Measurements from ENCODE around the gene DDX54.

Gene DDX54

GRCh38 chr12:113161415-113162016 lies 23.8 kb downstream of the DDX54 start:
- H3K4me3 ChIP-seq (ENCODE audit: low read depth, low read length) = no peak overlapping the region
- no peak for DNase-seq (ENCODE audit: low read depth)
- no peak for TF ChIP-seq CTCF (IDR thresholded peaks at IDR 0.05; ENCODE audit: control insufficient read depth, extremely low read depth, insufficient read depth)

DNA sequence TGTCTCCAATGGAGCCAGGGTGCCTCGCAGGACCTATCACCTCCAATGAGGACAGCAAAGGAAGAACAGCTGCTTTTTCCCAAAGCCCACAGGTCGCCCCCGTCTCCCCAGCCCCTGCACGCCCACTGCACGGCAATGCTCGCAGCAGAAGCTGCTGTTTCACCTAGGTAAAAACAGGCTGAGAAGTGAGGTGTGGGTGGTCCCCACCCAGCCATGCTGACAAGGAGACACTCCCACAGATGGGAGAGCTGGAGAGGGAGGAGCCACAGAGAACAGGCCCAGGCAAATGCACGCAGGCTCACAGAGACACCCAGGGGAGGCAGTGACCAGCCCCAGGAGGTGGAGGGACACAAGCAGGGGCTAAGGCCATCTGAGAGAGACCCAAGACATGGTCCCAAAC lies 25.3 kb downstream of the DDX54 start:
- no peak for DNase-seq (ENCODE audit: low read depth)
- no peak for TF ChIP-seq CTCF (IDR thresholded peaks at IDR 0.05; ENCODE audit: control insufficient read depth, extremely low read depth, insufficient read depth)

DNA sequence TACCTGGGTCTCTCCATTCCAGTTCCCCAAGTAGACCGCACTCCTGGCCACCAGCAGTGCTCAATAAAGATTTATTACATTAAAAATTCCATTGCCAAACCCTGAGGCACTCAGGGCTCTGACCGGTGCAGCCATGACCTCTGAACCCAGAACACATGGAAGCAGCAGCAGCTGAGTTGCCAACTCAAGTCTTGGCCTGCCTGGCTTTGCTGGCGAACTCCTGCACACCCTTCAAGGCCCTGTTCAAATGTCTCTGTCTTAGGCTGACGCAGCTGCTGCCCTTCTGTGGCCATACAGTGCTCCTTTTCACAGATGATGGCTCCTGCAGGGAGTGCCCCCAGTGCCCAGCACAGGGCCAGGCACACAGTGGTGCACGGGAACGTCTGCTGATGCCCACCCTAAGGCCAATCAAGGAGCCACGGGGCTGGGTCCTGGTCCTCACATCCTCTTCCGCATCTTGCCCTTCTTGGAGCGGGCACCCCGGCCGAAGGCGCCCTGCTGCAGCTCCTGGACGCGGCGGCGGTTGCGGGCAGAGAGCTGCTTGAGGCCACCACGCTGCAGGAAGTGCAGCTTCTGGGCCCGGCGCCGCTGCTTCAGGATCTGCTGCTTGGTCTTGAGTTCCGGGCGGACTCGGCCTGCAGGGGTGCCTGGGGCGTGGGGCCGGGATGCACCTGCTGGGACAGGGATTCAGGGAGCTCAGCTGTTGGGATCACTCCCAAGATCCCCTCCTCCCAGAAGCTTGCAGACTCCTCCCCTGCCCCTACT lies 26.7 kb downstream of the DDX54 start:
- no peak for TF ChIP-seq CTCF (IDR thresholded peaks at IDR 0.05; ENCODE audit: control insufficient read depth, extremely low read depth, insufficient read depth)
- H3K4me3 ChIP-seq (ENCODE audit: low read depth, low read length) = no peak overlapping the region
- DNase-seq (ENCODE audit: low read depth) = no peak

More for the DNA sequence above, 25.3 kb downstream of the DDX54 start:
- no peak overlapping the region for H3K4me3 ChIP-seq (ENCODE audit: low read depth, low read length)

GRCh38 chr12:113157218-113157859 lies 27.9 kb downstream of the DDX54 start:
- DNase-seq (ENCODE audit: low read depth) = no peak
- TF ChIP-seq CTCF (IDR thresholded peaks at IDR 0.05; ENCODE audit: control insufficient read depth, extremely low read depth, insufficient read depth) = no peak
- H3K4me3 ChIP-seq (ENCODE audit: low read depth, low read length) = no peak overlapping the region

GRCh38 chr12:113155646-113156045 lies 29.6 kb downstream of the DDX54 start:
- H3K4me3 ChIP-seq (ENCODE audit: low read depth, low read length) = no peak overlapping the region
- no peak for DNase-seq (ENCODE audit: low read depth)
- TF ChIP-seq CTCF (IDR thresholded peaks at IDR 0.05; ENCODE audit: control insufficient read depth, extremely low read depth, insufficient read depth) = no peak

DNA sequence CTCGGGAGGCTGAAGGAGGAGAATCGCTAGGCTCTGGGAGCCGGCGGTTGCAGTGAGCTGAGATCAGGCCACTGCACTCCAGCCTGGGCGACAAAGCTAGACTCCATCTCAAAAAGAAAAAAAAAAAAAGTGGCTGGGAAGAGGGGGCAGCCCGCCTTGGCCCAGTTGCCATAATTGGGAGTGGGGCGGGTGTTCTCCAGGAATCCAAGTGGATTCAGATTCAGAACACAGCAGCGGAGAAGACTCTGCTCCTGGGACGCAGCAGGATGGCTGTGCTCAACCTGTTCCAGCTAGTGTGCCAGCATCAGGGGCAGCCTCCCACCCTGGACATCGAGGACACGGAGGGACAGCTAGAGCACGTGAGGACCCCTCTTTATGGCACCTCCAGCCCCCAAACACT lies 30.2 kb downstream of the DDX54 start:
- H3K4me3 ChIP-seq (ENCODE audit: low read depth, low read length) = no peak overlapping the region
- TF ChIP-seq CTCF (IDR thresholded peaks at IDR 0.05; ENCODE audit: control insufficient read depth, extremely low read depth, insufficient read depth) = no peak
- no peak for DNase-seq (ENCODE audit: low read depth)

All from LNCaP clone FGC (cell line).